GM19372 (cell line): Measurements from ENCODE around the gene CRTC3.
"Not testable (repeated sequence)": the region's sequence is repeated elsewhere in the genome, so short reads cannot be mapped to it uniquely, and the experiment has no call there.

ENCODE experiments used
- ATAC-seq: cut with Tn5 transposase; IDR thresholded peaks from one replicate; pipeline ENCODE4 v1.9.1; 2021; ENCODE audit warnings: mild to moderate bottlenecking, low read depth, moderate library complexity; ENCODE audit not compliant: unreplicated experiment

The CRTC3 gene

DNA sequence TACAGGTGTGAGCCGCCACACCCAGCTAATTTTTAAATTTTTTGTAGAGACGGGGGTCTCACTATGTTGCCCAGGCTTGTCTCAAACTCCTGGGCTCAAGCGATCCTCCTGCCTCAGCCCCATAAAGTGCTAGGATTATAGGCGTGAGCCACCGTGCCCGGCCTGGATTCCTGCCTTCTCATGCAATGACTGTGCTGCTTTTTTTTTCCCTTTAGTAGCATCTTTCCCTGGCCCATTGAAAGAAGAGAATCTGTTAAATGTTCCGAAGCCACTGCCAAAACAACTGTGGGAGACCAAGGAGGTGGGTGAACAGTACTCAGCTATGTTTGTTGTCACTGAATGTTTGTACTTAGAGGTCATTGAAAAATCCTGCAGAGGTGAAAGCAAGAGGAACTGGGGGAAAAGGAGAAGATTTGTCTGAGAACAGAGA lies 88.0 kb downstream of the CRTC3 start:
- ATAC-seq = no peak

DNA sequence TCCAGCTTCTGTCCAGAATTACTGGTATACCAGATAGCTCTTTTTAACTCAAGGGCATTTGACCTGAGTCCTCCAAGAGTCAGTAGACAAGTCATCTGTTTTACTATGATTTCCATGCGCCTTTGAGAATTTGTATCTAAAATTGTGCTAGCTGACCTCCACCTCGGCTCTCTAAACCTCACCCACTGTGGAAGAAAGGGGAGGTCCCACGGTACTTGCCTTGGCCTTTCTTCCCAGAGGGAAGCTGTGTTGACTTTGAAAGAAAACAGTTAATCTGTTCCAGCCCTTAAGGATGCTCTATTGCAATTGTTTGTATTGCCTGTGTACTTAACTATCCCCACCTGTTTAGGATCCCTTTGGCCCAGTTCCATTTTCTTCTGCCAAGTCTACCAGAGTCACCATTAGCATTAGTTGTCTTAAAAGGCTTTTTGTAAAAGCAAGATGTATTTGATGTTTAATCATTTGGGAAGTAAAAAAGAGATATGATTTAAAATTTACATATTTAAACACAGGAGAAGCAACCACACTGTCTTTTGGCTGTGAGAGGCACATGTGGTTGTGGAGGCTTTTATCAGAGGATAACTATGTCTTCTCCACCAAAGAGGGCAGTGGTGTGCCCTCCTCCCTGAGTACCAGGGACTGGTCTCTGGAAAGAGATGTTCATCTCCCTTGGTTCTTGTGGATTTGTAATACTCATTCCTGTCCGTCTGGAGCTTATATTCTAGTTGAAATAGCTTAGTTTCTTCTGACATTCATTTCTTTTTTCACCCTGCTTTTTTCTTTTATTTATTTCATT lies 88.8 kb downstream of the CRTC3 start:
- ATAC-seq = no peak

DNA sequence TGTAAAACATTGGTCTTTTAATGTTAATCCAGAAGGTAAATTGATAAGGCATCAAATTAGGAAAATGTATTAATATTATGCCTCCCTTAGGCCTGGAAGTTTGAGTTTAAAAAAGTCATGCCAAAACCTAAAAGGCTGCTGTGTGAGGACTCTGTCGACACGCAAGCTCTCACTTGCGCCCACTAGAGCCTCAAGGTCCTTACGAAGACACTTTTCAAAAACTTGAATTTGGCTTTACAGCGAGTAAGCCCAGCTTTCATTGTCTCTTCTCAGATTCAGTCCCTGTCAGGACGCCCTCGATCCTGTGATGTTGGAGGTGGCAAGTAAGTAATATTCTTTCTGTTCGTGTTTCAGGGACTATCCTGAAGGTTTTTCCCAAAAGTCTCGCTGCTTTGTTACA lies 89.7 kb downstream of the CRTC3 start:
- ATAC-seq = no peak

DNA sequence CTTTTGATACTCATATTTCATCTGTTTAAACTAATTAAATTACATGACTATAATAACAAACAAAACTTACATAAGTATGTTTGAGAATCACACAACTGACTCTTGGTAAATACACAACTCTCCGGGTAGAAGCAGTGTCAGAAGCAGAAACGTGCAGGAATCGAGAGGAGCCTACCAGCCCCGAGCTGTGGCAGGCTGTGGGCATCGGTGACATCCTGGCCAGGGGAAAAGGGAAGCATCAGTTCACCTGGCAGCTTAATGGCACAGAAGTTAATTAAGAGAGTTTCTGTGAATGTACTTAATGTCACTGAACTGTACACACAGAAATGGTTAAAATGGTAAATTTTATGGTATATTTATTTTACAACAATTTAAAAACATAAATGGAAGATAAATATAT lies 90.2 kb downstream of the CRTC3 start:
- ATAC-seq = no peak

DNA sequence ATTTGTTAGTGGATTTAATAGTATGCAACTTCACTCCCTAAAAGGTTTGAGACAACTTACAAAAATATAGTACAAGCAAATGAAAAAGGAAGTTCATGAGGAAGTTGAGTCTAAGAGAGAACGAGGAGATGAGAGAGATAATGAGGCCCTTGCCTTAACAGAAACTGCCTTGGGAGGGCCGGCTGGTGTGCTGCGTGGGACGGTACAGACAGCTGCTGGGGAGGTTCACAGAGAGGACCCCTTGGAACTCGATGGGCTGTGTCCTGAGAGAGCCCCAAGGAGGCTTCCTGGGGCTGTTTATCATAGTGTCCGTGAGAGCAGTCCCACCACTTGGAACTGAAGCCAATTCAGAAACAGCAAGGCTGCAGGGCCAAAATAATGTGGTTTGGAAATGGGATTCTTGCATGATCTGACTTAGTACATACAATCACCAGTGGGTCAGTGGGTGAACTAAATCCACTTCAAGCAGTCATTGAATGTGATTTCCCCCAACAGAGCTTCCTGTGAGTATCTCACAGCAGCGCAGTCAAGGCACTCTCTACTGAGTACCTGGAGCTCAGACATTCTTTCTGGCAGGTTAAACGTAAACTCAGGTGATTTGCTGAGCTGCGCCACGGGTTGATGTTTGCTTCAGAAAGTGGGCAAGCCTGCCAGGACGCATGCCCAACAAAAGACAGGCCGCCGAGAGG lies 90.8 kb downstream of the CRTC3 start:
- ATAC-seq = no peak

DNA sequence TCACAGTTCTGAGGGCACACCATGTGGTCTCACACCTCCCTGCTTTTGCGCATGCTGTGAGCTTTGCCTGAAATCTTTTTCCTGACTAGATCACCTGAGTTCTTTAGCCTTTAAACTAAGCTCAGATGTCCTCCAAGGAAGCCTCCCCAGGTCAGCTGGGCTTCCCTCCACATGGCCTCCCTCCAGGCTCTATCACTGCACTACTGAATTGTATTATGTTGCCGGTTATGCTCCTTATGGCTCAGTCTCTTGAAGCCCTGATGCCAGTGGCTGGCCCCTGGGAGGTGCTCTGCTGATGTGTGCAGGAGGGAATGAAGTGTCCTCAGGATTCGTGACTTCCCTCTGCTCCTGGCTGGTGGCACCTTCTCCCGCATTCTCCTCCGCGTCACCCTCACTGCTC lies 94.1 kb downstream of the CRTC3 start:
- no peak for ATAC-seq

DNA sequence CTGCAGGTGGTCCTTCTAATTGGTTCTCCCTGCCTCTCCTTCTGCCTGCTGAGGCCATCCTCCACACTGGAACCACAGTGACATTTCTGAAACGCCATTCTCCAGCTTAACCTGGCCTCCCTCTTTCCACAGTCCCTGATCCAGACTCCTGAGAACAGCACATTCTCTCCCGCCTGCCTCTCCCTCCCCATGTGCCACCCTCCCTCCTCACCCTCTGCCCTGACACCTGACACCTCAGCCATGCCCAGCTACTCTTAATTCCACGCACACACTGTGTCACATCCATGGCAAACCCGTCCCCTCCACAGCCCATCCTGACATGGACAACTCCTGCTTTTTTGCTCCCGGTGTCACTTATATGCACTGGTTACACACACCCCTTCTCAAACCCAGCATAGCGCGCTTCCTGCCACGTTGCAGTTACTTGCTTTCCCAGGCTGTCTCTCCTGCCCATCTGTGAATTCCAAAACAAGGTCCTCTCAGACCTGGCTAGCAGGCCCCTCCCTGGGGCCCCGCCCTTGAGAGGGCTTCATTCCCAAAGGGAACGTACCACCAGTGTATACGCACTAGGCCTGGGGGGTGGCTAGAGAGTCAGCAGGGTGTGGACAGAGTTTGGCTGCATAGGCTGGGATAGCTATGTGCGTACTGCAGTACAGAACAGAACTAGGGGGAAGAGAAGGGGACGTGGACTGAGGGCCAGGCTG lies 94.7 kb downstream of the CRTC3 start:
- ATAC-seq = no peak

DNA sequence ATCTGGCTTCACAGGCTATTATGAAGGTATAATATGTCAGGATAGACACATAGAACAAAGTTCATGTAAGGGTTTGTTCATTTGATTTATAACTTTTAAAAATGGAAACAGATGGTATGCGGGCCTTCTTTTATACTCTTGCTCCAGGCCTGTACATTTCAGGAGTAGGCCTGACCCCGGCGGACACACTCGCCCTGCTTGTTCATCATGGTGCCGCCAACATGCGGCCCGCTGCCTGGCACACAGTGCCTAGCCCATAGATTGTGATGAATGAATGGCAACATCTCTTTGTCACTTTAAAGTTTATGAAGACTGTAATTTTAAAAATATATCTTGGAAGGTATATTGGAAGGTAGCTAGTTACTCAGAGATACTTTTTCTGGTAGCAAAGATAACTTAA lies 95.3 kb downstream of the CRTC3 start:
- ATAC-seq = no peak

DNA sequence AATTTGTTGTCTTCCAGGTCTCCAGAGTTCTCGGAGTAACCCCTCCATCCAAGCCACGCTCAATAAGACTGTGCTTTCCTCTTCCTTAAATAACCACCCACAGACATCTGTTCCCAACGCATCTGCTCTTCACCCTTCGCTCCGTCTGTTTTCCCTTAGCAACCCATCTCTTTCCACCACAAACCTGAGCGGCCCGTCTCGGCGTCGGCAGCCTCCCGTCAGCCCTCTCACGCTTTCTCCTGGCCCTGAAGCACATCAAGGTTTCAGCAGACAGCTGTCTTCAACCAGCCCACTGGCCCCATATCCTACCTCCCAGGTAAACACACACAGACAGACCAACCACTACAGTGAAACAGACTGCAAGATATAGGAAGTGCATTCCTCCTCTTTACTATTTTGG lies 99.5 kb downstream of the CRTC3 start:
- no peak for ATAC-seq

DNA sequence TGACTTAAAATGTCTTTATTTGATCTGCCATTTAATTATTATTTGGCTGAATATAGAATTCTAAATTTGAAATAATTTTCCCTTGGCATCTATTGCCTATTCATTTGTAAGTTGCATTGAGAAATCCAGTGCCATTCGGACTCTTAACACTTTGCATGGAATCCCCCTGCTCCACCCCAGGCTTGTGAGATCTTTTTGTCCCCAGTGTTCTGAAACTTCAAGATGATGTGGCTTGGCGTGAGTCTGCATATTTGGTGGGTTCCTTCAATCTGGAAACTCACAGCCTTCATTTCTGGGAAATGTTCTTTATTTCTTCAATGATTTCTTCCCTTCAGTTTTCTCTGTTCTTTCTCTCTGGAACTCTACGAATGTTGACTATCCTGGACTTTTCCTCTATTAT lies 103.6 kb downstream of the CRTC3 start:
- no peak for ATAC-seq

DNA sequence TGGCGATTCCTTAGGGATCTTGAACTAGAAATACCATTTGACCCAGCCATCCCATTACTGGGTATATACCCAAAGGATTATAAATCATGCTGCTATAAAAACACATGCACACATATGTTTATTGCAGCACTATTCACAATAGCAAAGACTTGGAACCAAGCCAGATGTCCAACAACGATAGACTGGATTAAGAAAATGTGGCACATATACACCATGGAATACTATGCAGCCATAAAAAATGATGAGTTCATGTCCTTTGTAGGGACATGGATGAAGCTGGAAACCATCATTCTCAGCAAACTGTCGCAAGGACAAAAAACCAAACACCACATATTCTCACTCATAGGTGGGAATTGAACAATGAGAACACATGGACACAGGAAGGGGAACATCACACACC lies 107.3 kb downstream of the CRTC3 start:
- not testable (repeated sequence) for ATAC-seq

DNA sequence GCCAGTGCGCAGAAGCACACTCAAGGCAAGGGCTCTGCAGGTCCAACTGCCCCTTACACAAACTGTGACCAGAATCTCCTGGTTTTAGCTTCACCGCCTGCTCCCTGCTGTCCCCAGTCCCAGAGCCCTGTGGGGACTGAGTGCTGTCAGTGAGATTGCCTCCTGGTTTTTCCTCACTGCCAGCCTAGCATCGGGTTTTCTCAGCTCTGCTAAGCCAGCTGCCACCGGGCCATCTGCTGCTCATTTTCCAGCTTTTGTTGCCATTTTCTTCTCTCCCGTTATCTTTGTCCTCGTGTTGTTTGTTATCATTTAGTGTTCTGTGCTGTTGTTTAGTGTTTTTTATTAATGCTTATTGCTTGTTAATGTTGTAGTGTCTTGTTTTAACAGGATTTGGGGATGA lies 108.0 kb downstream of the CRTC3 start:
- no peak for ATAC-seq

DNA sequence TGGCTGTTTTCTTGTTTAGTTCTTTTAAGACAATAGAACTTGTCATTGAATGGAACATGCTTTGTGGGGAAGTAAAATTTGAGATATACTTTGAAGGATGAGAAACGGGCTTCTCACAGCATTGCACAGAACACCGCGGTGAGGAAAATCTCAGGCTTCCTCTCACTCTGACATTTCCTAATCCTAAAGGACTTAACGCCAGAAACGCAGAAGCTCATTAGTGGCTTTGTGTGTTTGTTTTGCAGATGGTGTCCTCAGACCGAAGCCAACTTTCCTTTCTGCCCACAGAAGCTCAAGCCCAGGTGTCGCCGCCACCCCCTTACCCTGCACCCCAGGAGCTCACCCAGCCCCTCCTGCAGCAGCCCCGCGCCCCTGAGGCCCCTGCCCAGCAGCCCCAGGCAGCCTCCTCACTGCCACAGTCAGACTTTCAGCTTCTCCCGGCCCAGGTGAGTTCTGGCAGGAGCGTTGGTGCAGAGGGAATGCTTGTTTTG lies 108.5 kb downstream of the CRTC3 start:
- no peak for ATAC-seq

DNA sequence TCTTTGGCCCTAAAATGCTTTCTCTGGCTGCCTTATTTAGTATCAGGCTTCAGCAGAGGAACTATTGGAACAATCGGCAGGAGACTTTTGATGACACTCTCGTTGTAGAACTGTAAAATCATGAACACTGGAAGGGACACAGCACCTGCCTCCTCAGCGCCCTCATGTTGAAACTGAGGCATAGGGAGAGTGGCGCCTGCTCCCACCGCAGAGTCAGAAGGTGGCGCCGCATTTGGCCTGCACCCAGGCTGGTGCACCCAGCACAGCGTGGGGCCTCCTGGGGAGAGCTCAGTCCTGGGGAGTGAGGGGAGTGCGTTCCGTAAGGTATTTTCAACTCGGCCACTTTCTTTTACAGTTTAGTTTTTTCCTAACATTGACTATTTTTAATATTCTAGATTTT lies 109.2 kb downstream of the CRTC3 start:
- ATAC-seq = no peak

DNA sequence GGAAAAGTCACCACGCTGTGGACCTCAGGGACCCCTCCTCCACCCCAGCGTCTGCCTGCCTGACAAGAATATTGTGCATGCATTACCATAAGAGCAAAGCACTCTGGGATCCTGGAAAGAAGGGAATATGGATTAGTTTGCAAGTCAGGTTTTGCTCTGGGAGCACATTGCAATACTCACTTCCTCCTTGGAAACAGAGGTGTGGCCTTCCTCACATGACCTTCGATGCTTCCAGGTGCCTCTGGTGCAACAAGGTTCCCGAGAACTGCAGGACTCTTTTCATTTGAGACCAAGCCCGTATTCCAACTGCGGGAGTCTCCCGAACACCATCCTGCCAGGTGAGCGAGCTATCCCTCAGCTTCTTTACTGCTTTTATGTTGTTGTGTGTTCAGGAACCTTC lies 111.1 kb downstream of the CRTC3 start:
- no peak for ATAC-seq

DNA sequence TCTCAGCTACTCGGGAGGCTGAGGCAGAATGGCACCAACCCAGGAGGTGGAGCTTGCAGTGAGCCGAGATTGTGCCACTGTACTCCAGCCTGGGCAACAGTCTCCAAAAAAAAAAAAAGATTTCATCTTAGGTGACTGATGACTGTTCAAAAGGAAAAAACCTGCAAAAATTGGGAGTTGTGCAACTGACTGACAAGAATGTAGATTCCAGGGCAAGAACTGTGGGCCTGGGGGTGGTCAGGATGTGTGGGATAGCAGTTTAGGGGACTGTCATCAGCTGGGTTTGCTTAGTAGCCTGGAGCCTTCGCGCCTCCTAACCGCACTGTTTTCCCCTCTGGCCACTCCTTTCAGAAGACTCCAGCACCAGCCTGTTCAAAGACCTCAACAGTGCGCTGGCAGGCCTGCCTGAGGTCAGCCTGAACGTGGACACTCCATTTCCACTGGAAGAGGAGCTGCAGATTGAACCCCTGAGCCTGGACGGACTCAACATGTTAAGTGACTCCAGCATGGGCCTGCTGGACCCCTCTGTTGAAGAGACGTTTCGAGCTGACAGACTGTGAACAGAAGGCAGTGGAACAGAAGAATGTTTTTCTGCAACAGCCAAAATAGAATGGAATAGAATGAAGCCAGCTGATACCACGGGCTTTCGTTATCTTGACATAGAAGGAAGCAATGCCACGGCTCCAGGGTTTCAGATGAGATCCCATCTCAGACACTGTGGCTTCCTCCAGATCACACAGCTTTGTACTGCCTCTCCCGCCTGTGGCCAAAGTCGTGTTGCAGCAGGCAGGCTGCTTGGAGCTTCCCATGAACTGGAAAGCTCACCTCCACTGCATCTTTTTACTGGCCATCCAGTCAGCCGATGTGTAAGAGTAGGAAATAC lies 112.1 kb downstream of the CRTC3 start:
- no peak for ATAC-seq

DNA sequence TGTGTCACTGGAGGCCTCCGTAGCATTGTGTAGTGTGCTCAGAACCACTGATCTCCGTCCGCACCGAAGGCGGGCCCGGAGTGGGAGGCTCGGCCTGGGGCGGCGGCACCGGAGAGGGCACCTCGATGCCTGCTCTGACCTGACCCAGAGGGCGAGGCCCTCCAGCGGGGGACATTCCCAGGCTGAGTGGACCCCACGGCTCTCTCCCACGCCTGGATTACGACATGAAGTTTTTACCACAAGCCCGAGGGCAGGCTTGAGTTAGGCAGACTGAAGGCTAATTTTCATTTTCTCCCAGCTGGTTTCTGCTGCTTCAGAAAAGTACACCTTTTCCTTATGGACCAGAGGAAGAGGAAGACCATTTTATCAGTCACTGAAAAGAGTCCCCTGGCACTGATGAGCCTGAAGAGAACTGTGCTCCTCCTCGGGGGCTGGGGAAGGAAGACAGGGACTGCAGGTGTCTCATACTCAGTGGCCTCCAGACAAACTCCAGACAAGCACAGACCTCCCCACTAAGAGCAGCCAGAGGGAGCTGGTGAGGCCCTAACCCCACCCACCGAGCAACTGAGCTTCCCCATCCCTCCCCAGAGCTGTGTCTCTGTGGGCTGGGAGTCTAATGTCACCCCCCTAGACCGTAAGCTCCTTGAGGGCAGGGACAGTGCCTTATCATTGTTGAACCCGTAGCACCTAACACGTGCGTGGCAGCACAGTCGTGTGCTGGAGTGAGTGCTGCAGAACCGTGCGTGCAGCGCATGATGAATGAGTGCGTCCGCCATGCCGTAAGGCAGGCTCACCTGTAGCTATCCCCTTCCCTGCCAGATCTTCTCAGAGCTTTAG lies 113.0 kb downstream of the CRTC3 start:
- ATAC-seq = no peak

DNA sequence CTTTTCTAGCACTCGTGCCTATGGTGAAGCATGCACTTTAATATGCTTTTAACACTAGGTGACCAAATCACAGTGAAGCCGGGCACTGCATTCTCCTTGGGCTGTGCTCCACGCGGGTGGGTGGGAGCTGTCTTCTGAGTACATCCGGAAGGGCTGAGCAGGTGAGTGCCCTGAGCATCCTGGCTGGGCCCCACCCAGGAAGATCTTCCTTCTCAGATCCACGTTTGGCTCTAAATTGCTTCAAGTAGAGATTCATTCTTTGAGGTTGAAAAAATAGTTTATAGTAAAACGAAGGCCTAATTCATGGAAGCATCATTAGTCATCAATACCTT lies 113.5 kb downstream of the CRTC3 start:
- ATAC-seq = no peak

DNA sequence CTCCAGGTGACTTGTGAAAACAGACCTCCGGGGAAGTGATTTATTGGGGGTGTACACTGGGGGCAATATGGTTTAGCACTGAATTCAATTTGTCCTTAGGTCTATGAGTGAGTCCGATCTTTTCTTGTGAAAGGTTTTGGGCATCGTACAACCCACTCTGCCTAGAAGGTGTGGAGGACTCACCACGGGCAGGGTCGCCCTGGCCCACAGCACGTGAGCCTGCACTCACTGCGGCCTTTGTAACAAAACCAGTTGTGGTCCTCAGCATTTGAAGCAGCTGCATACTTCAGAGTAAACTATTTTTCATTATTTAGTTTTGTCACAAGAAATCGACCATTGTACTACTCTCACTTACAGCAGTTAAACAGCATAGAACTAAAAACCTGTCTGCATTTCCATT lies 114.8 kb downstream of the CRTC3 start:
- ATAC-seq = no peak
